Pancreas (tissue), 10 donors: ENCODE results near the gene EHD4. TPM values are rescaled to one million over a fixed set of nuclear protein-coding genes. Genes with fewer than 3 reads are reported as not detected.

ENCODE experiments used
- ATAC-seq, 4 donors: fragments of 200-7000 bp; cut with Tn5 transposase; one replicate each; pipeline versions ENCODE4 v1.8.0 to v1.9.1; 2020; ENCODE audit warnings: mild to moderate bottlenecking in 4 of 4, moderate library complexity in 4 of 4
- DNase-seq, 6 donors: peaks; one replicate each; pipeline ENCODE4 v3.0.0-alpha.2; 2020
- FAIRE-seq: peaks from 2 replicates; lab custom pipeline; 2012; peaks lifted over from hg19 to GRCh38; lab: Jason Lieb, UNC
- H3K27ac ChIP-seq, 4 donors: fragments of 200-600 bp; sonication (generic); 1 replicate in 3 of 4; 2 replicates in 1 of 4; pipeline versions ENCODE4 v1.5.0 to v1.8.0; 2020
- H3K27me3 ChIP-seq, 4 donors: fragments of 200-600 bp; one replicate each; pipeline ENCODE4 v1.8.0; 2021
- H3K36me3 ChIP-seq, 3 donors: fragments of 200-600 bp; sonication (generic) in 1 of 3; one replicate each; pipeline versions ENCODE4 v1.5.0 to v1.8.0; 2020 to 2021
- H3K4me1 ChIP-seq, 3 donors: fragments of 200-600 bp; one replicate each; pipeline ENCODE4 v1.8.0; 2021
- H3K4me3 ChIP-seq, 4 donors: fragments of 200-600 bp; sonication (generic) in 2 of 4; one replicate each; pipeline versions ENCODE4 v1.5.0 to v1.8.0; 2020 to 2021
- H3K9me3 ChIP-seq, 4 donors: fragments of 200-600 bp; one replicate each; pipeline ENCODE4 v1.8.0; 2021
- CTCF ChIP-seq, 4 donors: fragments of 200-600 bp; sonication (generic) in 3 of 4; IDR thresholded peaks; one replicate each; pipeline versions ENCODE4 v1.5.0 to v1.8.0; 2021; ENCODE audit warnings: antibody characterized with exemption in 4 of 4
- WGBS, 2 donors: extraction: QIAGEN DNeasy Blood & Tissue Kit; methylation state at CpG; one replicate each; pipeline ENCODE4 v1.1.7; 2013; 5-methylcytosine and 5-hydroxymethylcytosine counted together
- intact Hi-C, 3 donors: fragments of 100-400 bp; cut with DNase I; formaldehyde crosslinking; loops; one replicate each; pipeline versions ENCODE4 v1.11.1 to v1.14.2; 2022
- polyA plus RNA-seq, 2 donors: library from polyadenylated mRNA; stranded (reverse); fragments of 200-250 nt; gene quantifications; one replicate each; pipeline ENCODE4 v1.2.3, GENCODE V29; 2013
- total RNA-seq, 6 donors: library from RNA; stranded (reverse); fragmentation: NEBNext Ultra II Directional in 4 of 6; extraction: Animal tissue kit (Norgen Biotek cat#: 25700) in 4 of 6; gene quantifications; one replicate each; pipeline versions ENCODE4 v1.2.1 to v1.2.4, GENCODE V29; 2021 to 2023
- donor health status: healthy with polysubstance abuse.
- donor health status: DM: no; HTN: no; CAD: no; lungs with moderate emphysema.
- donor health status: DM: no; HTN: no; CAD: no.
- donor health status: control.
- donor health status: control.
- donor health status: Bipolar disorder and iron deficiency.
- donor health status: DM: yes; HTN: yes; CAD: no.
- donor health status: DM: no; HTN: no; CAD: no.
- donor health status: DM: no; HTN: no; CAD: no.
- donor health status: DM: yes; HTN: yes; CAD: no.

EHD4 gene
- total and polyA plus RNA-seq, 8 donors: 8.1 to 22.8 (median 8.5) TPM

- Histone ChIP-seq H3K36me3 (peaks cover 0 to 4% (median 0%) of the 10 kb centered on the region in 3 donors), H3K9me3 (no peaks in the 10 kb centered on the region), H3K4me1 (peaks cover 29 to 50% (median 38%) of the 10 kb centered on the region in 3 donors), H3K27me3 (no peaks in the 10 kb centered on the region), H3K4me3 (no peak overlapping the region), H3K27ac (no peak overlapping the region)
- FAIRE-seq (no peak), ATAC-seq (no peak), DNase-seq (peak in 1 of 6 donors; percentile 6)
- 95 to 98% methylated on average over 3 of the region's 3 CpGs for WGBS, 2 donors
- intact Hi-C loops: no loop called here
- no peak for TF ChIP-seq CTCF (IDR thresholded peaks at IDR 0.05)
These were observed 48.9 kb downstream of the EHD4 start for GRCh38 chr15:41923401-41923997.

GRCh38 chr15:41922353-41922752 is 50.0 kb downstream of the EHD4 start:
- Histone ChIP-seq H3K27ac (peak overlapping the region in 1 of 4 donors; percentile 75), H3K4me3 (no peak overlapping the region), H3K4me1 (peaks cover 24 to 50% (median 30%) of the 10 kb centered on the region in 3 donors), H3K36me3 (peaks cover 0 to 4% (median 0%) of the 10 kb centered on the region in 3 donors), H3K9me3 (no peaks in the 10 kb centered on the region), H3K27me3 (no peaks in the 10 kb centered on the region)
- DNase-seq (peak in 1 of 6 donors; percentile 54), ATAC-seq (no peak), FAIRE-seq (no peak)
- TF ChIP-seq CTCF (IDR thresholded peaks at IDR 0.05): no peak
- WGBS, 2 donors: 53 to 54% methylated on average over 9 of the region's 9 CpGs
- intact Hi-C loops: no loop called here

GRCh38 chr15:41921639-41922038 is 50.7 kb downstream of the EHD4 start:
- Histone ChIP-seq H3K36me3 (peaks cover 0 to 4% (median 0%) of the 10 kb centered on the region in 3 donors), H3K4me1 (peaks cover 26 to 54% (median 32%) of the 10 kb centered on the region in 3 donors), H3K4me3 (no peak overlapping the region), H3K9me3 (no peaks in the 10 kb centered on the region), H3K27me3 (no peaks in the 10 kb centered on the region), H3K27ac (peak overlapping the region in 1 of 4 donors; percentile 75)
- intact Hi-C loops: no loop called here
- DNase-seq (peak in 1 of 6 donors; percentile 30), FAIRE-seq (no peak), ATAC-seq (no peak)
- WGBS, 2 donors: 71 to 75% methylated on average over 5 of the region's 5 CpGs
- no peak for TF ChIP-seq CTCF (IDR thresholded peaks at IDR 0.05)

- intact Hi-C loops: no loop called here
- Histone ChIP-seq H3K4me3 (no peak overlapping the region), H3K9me3 (no peaks in the 10 kb centered on the region), H3K36me3 (peaks cover 0 to 4% (median 0%) of the 10 kb centered on the region in 3 donors), H3K4me1 (peaks cover 28 to 58% (median 36%) of the 10 kb centered on the region in 3 donors), H3K27ac (peak overlapping the region in 2 of 4 donors; percentile 71 to 75), H3K27me3 (no peaks in the 10 kb centered on the region)
- FAIRE-seq (no peak), DNase-seq (peak in 1 of 6 donors; percentile 39), ATAC-seq (peak in 1 of 4 donors; percentile 4)
- 49 to 53% methylated on average over 9 of the region's 9 CpGs for WGBS, 2 donors
- no peak for TF ChIP-seq CTCF (IDR thresholded peaks at IDR 0.05)
These were observed 51.2 kb downstream of the EHD4 start for GRCh38 chr15:41921167-41921566.
